C1 segment of cervical spinal cord (tissue), 14 donors: ENCODE data around the gene RETREG1.
"Not testable (repeated sequence)": the region's sequence is repeated elsewhere in the genome, so short reads cannot be mapped to it uniquely, and the experiment has no call there.

Experiments
- DNase-seq, 14 donors: peaks; one replicate each; lab custom pipeline; 2025; lab: John Stamatoyannopoulos, UW

Gene RETREG1

GRCh38 chr5:16456103-16456832, 160.5 kb downstream of the RETREG1 start:
- peak in 10 of 14 donors; percentile 2 to 53 (median 29) for DNase-seq

GRCh38 chr5:16455668-16456067, 161.1 kb downstream of the RETREG1 start:
- DNase-seq, result no peak

- no peak for DNase-seq
Observed at GRCh38 chr5:16454686-16455085, 162.1 kb downstream of the RETREG1 start.

GRCh38 chr5:16453609-16454008, 163.2 kb downstream of the RETREG1 start:
- DNase-seq, result no peak

- DNase-seq, result no peak
Observed at GRCh38 chr5:16450163-16450562, 166.6 kb downstream of the RETREG1 start.

- DNase-seq, result no peak
Observed at GRCh38 chr5:16446993-16447392, 169.8 kb downstream of the RETREG1 start.

- no peak for DNase-seq
Observed at GRCh38 chr5:16437977-16438376, 178.8 kb downstream of the RETREG1 start.

- not testable (repeated sequence) for DNase-seq
Observed at GRCh38 chr5:16436065-16436682, 180.6 kb downstream of the RETREG1 start.

- no peak for DNase-seq
Observed at GRCh38 chr5:16431490-16431889, 185.3 kb downstream of the RETREG1 start.

- no peak for DNase-seq
Observed at GRCh38 chr5:16430349-16431089, 186.3 kb downstream of the RETREG1 start.

- no peak for DNase-seq
Observed at GRCh38 chr5:16428359-16428758, 188.4 kb downstream of the RETREG1 start.

- DNase-seq, result no peak
Observed at GRCh38 chr5:16427587-16427986, 189.2 kb downstream of the RETREG1 start.
